Measurements from ENCODE around the gene F13A1. TPM values are rescaled to one million over a fixed set of nuclear protein-coding genes. Genes with fewer than 3 reads are reported as not detected.

F13A1 gene
- total RNA-seq, 1 donor from 2014 or later = 187 TPM

DNA sequence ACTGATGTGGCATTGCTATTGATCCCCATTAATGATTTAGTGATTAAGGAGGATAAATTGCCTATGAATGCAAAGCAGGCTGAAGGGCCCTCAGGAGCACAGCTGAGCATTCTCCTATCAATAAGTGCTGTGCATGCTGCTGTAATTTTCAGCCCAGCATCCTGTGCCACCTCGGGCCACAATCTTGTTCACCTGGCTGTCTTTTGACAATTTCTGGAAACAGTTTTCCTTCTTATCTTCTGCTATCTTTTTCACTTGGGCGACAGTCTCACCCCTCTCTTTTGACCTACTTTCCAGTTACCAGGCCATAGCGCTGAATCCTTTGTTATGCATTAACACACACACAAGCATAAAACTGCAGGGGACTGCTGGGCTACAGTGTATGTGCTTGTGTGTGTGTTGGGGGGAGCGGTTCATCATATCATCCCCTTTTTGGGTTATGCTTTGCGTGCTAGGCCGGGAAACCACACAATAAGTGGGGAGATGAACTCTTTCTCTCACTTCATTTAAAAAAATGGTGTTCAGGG lies 60.2 kb downstream of the F13A1 start:
- Histone ChIP-seq H3K4me3 (no peak overlapping the region), H3K27ac (no peak overlapping the region), H3K36me3 (no peaks in the 10 kb centered on the region), H3K4me1 (no peaks in the 10 kb centered on the region), H3K27me3 (ENCODE audit: low read depth) (no peaks in the 10 kb centered on the region), H3K9me3 (no peaks in the 10 kb centered on the region)
- TF ChIP-seq, protein P1, sequence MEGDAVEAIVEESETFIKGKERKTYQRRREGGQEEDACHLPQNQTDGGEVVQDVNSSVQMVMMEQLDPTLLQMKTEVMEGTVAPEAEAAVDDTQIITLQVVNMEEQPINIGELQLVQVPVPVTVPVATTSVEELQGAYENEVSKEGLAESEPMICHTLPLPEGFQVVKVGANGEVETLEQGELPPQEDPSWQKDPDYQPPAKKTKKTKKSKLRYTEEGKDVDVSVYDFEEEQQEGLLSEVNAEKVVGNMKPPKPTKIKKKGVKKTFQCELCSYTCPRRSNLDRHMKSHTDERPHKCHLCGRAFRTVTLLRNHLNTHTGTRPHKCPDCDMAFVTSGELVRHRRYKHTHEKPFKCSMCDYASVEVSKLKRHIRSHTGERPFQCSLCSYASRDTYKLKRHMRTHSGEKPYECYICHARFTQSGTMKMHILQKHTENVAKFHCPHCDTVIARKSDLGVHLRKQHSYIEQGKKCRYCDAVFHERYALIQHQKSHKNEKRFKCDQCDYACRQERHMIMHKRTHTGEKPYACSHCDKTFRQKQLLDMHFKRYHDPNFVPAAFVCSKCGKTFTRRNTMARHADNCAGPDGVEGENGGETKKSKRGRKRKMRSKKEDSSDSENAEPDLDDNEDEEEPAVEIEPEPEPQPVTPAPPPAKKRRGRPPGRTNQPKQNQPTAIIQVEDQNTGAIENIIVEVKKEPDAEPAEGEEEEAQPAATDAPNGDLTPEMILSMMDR (IDR thresholded peaks at IDR 0.05) = no peak
- ATAC-seq = no peak
- intact Hi-C loops (cut with DNase I) = no loop called here
- no peak for DNase-seq

- DNase-seq (no peak), ATAC-seq (no peak)
- Histone ChIP-seq H3K36me3 (no peaks in the 10 kb centered on the region), H3K9me3 (no peaks in the 10 kb centered on the region), H3K27me3 (ENCODE audit: low read depth) (no peaks in the 10 kb centered on the region), H3K4me1 (no peaks in the 10 kb centered on the region), H3K27ac (no peak overlapping the region), H3K4me3 (no peak overlapping the region)
- intact Hi-C loops (cut with DNase I) = no loop called here
- TF ChIP-seq, protein P1 (IDR thresholded peaks at IDR 0.05) = no peak
These were observed 63.6 kb downstream of the F13A1 start for GRCh38 chr6:6256886-6257285.

DNA sequence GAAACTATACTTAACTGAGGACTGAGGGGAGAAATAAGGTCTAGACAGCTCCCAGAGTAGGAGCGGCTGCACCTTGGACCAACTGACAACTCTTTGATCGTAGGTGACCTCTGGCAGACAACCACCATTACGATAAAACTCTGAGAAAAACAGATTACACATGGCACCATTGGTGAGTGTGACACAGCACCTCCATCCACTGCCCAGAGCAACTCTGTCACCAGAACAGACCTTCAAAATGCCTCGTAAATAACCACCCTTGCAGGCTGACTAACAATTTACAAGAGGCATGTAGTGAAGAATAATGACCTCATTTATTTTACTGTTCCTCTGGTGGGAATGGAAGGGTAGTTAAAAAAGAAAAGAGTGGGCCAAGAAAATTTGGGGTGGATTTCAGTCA lies 64.2 kb downstream of the F13A1 start:
- DNase-seq = no peak
- Histone ChIP-seq H3K4me1 (no peaks in the 10 kb centered on the region), H3K36me3 (no peaks in the 10 kb centered on the region), H3K27ac (no peak overlapping the region), H3K27me3 (ENCODE audit: low read depth) (no peaks in the 10 kb centered on the region), H3K9me3 (no peaks in the 10 kb centered on the region), H3K4me3 (no peak overlapping the region)
- TF ChIP-seq, protein P1 (IDR thresholded peaks at IDR 0.05) = no peak
- ATAC-seq = no peak
- intact Hi-C loops (cut with DNase I) = no loop called here

DNA sequence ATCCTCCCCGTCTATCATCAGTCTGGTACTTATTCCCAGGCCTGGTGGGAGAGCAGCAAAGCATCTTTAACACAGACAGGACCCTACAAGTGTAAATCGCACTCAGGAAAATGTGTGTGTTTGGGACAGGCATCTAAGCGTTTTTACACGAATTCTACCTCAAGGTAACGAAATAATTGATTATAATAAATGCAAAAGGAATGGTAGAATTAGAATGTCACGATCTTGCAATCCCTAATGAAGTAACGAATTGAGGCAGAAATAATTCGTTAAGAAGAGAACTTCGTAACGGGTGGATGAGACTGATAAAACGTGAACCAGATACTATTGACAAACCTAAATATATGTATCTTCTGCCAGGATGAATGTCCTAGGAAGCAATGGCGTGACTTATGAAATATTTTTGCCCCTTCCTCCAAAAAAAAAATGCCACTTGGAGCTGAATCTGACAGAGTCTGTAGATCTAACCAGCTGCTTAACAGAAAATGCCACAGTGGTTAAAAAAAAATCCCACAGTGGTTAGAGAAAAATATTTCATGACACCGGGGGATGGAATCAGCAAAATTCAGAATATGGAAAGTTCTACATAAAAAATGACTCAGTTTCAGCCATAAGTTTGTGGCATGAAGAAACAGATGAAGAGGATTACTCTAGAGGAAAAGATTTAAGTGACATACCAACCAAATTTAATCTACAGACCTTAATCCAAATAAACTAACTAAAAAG lies 68.7 kb downstream of the F13A1 start:
- H3K27ac ChIP-seq = no peak overlapping the region
- no peaks in the 10 kb centered on the region for H3K27me3 ChIP-seq (ENCODE audit: low read depth)
- no peak for ATAC-seq
- TF ChIP-seq, protein P1 (IDR thresholded peaks at IDR 0.05) = no peak
- no peaks in the 10 kb centered on the region for H3K9me3 ChIP-seq
- no peaks in the 10 kb centered on the region for H3K4me1 ChIP-seq
- intact Hi-C loops (cut with DNase I) = no loop called here
- H3K4me3 ChIP-seq = no peak overlapping the region
- DNase-seq = no peak
- H3K36me3 ChIP-seq = no peaks in the 10 kb centered on the region

DNA sequence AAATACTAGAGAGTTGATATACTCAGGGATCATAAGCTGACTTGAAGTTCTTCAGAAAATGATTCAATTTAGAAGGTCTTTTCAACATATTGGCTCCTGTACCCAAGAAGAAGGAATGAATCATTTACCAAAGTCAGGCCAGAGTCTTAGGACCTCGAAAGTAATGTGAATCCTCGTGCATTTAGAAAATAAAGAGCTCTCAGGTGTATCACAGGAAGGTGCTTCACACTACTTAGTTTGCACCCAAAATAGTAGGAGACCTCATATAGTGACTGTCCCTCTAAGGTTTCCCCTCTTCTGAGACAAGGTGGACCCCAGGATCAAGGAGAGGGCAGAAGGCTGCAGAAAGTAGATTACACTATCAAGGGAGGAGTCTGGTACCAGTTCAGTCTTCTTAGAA lies 71.8 kb downstream of the F13A1 start:
- intact Hi-C loops (cut with DNase I) = no loop called here
- no peak for DNase-seq
- H3K36me3 ChIP-seq = no peaks in the 10 kb centered on the region
- no peak overlapping the region for H3K4me3 ChIP-seq
- H3K27ac ChIP-seq = no peak overlapping the region
- ATAC-seq = no peak
- H3K9me3 ChIP-seq = no peaks in the 10 kb centered on the region
- H3K27me3 ChIP-seq (ENCODE audit: low read depth) = no peaks in the 10 kb centered on the region
- H3K4me1 ChIP-seq = no peaks in the 10 kb centered on the region
- TF ChIP-seq, protein P1 (IDR thresholded peaks at IDR 0.05) = no peak

All from lower lobe of right lung (tissue), 2 donors.